WTC11 (cell line): ENCODE results near the gene LPIN2.

ENCODE experiments used
- CREB1 ChIP-seq: sonication (generic); formaldehyde crosslinking; IDR thresholded peaks from 2 replicates; pipeline ENCODE4 v1.8.0; 2023; ENCODE audit warnings: mild to moderate bottlenecking, missing genetic modification reagents
- FOXJ3 ChIP-seq: sonication (generic); formaldehyde crosslinking; IDR thresholded peaks from 2 replicates; pipeline ENCODE4 v1.9.0; 2021; ENCODE audit warnings: missing genetic modification reagents, mild to moderate bottlenecking, borderline replicate concordance
- HMGA2 ChIP-seq: fragments of 250-450 bp; sonication (Bioruptor Pico); IDR thresholded peaks from 2 replicates; pipeline ENCODE4 v1.4.0; 2021; ENCODE audit warnings: mild to moderate bottlenecking, moderate library complexity
- NR2C2 ChIP-seq: sonication (generic); formaldehyde crosslinking; IDR thresholded peaks from 2 replicates; pipeline ENCODE4 v1.8.0; 2022; ENCODE audit warnings: mild to moderate bottlenecking, missing genetic modification reagents
- TF ChIP-seq, protein P1 (sequence below): sonication (generic); formaldehyde crosslinking; IDR thresholded peaks from 2 replicates; pipeline ENCODE4 v1.8.1; 2023; ENCODE audit warnings: mild to moderate bottlenecking, missing genetic modification reagents, borderline replicate concordance

DNA sequence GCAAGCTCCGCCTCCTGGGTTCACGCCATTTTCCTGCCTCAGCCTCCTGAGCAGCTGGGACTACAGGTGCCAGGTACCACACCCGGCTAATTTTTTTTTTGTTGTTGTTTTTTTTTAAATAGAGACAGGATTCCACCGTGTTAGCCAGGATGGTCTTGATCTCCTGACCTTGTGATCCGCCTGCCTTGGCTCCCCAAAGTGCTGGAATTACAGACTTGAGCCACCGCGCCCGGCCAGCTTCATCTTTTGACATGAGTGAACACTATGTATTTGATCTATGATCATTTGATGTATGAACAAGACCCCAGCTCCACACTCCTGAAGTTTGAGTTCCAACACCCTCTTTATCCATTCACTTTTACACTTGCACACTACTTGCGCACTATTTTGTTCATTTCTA is 43.4 kb upstream of the LPIN2 start:
- TF ChIP-seq HMGA2 (CRISPR knock-in tag) (no peak), FOXJ3 (CRISPR knock-in tag) (no peak), NR2C2 (CRISPR knock-in tag) (no peak), CREB1 (no peak)
- TF ChIP-seq, protein P1, sequence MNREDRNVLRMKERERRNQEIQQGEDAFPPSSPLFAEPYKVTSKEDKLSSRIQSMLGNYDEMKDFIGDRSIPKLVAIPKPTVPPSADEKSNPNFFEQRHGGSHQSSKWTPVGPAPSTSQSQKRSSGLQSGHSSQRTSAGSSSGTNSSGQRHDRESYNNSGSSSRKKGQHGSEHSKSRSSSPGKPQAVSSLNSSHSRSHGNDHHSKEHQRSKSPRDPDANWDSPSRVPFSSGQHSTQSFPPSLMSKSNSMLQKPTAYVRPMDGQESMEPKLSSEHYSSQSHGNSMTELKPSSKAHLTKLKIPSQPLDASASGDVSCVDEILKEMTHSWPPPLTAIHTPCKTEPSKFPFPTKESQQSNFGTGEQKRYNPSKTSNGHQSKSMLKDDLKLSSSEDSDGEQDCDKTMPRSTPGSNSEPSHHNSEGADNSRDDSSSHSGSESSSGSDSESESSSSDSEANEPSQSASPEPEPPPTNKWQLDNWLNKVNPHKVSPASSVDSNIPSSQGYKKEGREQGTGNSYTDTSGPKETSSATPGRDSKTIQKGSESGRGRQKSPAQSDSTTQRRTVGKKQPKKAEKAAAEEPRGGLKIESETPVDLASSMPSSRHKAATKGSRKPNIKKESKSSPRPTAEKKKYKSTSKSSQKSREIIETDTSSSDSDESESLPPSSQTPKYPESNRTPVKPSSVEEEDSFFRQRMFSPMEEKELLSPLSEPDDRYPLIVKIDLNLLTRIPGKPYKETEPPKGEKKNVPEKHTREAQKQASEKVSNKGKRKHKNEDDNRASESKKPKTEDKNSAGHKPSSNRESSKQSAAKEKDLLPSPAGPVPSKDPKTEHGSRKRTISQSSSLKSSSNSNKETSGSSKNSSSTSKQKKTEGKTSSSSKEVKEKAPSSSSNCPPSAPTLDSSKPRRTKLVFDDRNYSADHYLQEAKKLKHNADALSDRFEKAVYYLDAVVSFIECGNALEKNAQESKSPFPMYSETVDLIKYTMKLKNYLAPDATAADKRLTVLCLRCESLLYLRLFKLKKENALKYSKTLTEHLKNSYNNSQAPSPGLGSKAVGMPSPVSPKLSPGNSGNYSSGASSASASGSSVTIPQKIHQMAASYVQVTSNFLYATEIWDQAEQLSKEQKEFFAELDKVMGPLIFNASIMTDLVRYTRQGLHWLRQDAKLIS (CRISPR knock-in tag) = no peak
